Thyroid gland (tissue), 4 donors: ENCODE data around the gene NXPH4.

Experiments
- POLR2A ChIP-seq, 2 donors: fragments of 450-650 bp; IDR thresholded peaks; one replicate each; pipeline ENCODE4 v1.6.1; 2017; ENCODE audit warnings: antibody characterized with exemption in 2 of 2, mild to moderate bottlenecking in 2 of 2, moderate library complexity in 1 of 2
- TF ChIP-seq, protein P1 (sequence below), 6 experiments: fragments of 200-600 bp in 3 of 6; fragments of 450-650 bp in 3 of 6; sonication (generic) in 3 of 6; IDR thresholded peaks; one replicate each; pipeline ENCODE4 v1.5.1; 2016 to 2019; ENCODE audit warnings: antibody characterized with exemption in 6 of 6, mild to moderate bottlenecking in 2 of 6, inconsistent platforms in 1 of 6, moderate library complexity in 1 of 6

DNA sequence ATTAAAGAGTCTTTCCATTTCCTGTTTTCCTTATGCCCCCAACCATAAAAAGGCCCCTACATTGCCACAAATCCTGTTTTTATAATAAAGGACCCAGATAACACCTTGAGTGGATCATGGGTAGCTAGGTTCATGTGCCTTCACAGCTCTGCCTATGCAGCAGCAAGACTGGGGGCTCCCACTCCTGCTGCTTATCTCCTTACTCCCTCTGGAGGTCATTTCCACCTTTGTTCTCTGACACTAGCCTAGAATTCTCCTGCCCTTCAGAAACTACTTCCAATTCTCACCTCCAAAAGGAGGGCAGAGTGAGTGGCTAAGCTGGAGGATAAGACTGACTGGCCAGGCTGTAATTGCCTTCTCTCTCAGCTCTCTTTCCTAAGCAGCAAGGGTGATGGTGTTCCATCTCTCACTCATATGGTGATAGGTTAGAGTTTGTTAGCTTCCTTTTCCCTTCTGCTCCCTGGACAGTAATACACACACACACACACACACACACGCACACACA lies 54.4 kb downstream of the NXPH4 start:
- TF ChIP-seq, protein P1, sequence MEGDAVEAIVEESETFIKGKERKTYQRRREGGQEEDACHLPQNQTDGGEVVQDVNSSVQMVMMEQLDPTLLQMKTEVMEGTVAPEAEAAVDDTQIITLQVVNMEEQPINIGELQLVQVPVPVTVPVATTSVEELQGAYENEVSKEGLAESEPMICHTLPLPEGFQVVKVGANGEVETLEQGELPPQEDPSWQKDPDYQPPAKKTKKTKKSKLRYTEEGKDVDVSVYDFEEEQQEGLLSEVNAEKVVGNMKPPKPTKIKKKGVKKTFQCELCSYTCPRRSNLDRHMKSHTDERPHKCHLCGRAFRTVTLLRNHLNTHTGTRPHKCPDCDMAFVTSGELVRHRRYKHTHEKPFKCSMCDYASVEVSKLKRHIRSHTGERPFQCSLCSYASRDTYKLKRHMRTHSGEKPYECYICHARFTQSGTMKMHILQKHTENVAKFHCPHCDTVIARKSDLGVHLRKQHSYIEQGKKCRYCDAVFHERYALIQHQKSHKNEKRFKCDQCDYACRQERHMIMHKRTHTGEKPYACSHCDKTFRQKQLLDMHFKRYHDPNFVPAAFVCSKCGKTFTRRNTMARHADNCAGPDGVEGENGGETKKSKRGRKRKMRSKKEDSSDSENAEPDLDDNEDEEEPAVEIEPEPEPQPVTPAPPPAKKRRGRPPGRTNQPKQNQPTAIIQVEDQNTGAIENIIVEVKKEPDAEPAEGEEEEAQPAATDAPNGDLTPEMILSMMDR (IDR thresholded peaks at IDR 0.05) = no peak
- TF ChIP-seq POLR2A (IDR thresholded peaks at IDR 0.05) = no peak
